ENCODE data around the gene AMN.
A peak's percentile ranks its signal among the peaks of the same experiment; 100 is the strongest.

AMN gene

DNA sequence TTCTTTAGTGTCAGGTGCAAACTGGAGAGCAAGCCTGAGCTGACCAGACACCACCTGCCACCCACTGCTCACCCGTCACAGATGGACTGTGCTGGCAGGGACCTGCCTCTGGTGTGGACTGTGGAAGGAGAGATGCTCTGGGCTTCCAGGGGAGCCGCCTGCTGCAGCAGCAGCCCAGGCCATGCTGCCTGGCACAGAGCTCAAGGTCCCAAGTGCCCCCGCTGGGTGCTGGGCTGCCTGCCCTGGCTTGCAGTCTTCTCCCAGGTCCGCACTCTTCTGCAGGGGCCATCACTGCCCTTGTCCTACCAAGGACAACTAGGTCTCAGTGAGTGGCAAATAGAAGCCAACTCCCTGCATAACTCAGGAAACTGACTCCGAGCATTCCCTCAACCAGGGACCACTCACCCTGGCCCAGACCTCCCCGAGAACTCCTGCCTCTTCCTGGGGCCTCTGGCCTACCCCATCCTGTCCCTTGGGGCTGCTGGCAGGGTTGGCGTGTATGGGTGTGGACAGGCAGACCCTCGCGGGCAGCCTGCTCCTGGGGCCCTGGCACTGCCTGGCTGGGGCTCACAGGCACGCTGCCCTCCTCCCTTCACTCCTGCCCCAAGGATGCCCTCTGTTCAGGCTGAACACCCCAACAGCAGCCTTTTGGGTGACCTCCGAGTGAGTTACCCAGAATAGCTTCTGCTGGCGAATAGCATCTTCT, 9.3 kb downstream of the AMN start:
- DNase-seq (ENCODE audit: low spot score) = peak; percentile 35
- TF ChIP-seq, protein P1, sequence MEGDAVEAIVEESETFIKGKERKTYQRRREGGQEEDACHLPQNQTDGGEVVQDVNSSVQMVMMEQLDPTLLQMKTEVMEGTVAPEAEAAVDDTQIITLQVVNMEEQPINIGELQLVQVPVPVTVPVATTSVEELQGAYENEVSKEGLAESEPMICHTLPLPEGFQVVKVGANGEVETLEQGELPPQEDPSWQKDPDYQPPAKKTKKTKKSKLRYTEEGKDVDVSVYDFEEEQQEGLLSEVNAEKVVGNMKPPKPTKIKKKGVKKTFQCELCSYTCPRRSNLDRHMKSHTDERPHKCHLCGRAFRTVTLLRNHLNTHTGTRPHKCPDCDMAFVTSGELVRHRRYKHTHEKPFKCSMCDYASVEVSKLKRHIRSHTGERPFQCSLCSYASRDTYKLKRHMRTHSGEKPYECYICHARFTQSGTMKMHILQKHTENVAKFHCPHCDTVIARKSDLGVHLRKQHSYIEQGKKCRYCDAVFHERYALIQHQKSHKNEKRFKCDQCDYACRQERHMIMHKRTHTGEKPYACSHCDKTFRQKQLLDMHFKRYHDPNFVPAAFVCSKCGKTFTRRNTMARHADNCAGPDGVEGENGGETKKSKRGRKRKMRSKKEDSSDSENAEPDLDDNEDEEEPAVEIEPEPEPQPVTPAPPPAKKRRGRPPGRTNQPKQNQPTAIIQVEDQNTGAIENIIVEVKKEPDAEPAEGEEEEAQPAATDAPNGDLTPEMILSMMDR (IDR thresholded peaks at IDR 0.05; ENCODE audit: extremely low read depth, insufficient read depth, missing control alignments) = no peak
- in situ Hi-C loops (cut with MboI; ENCODE audit: low pct_unique_long_range_greater_than_20kb, low sequenced_read_pairs, unreplicated experiment) = no loop called here

GRCh38 chr14:102932484-102933248, 10.2 kb downstream of the AMN start:
- DNase-seq (ENCODE audit: low spot score) = no peak
- TF ChIP-seq, protein P1 (IDR thresholded peaks at IDR 0.05; ENCODE audit: extremely low read depth, insufficient read depth, missing control alignments) = no peak
- in situ Hi-C loops (cut with MboI; ENCODE audit: low pct_unique_long_range_greater_than_20kb, low sequenced_read_pairs, unreplicated experiment) = no loop called here

GRCh38 chr14:102933618-102934231, 11.3 kb downstream of the AMN start:
- in situ Hi-C loops (cut with MboI; ENCODE audit: low pct_unique_long_range_greater_than_20kb, low sequenced_read_pairs, unreplicated experiment) = no loop called here
- no peak for DNase-seq (ENCODE audit: low spot score)
- TF ChIP-seq, protein P1 (IDR thresholded peaks at IDR 0.05; ENCODE audit: extremely low read depth, insufficient read depth, missing control alignments) = no peak

- TF ChIP-seq, protein P1 (IDR thresholded peaks at IDR 0.05; ENCODE audit: extremely low read depth, insufficient read depth, missing control alignments) = no peak
- in situ Hi-C loops (cut with MboI; ENCODE audit: low pct_unique_long_range_greater_than_20kb, low sequenced_read_pairs, unreplicated experiment) = no loop called here
- DNase-seq (ENCODE audit: low spot score) = no peak
Measured at GRCh38 chr14:102935756-102936155, 13.3 kb downstream of the AMN start.

DNA sequence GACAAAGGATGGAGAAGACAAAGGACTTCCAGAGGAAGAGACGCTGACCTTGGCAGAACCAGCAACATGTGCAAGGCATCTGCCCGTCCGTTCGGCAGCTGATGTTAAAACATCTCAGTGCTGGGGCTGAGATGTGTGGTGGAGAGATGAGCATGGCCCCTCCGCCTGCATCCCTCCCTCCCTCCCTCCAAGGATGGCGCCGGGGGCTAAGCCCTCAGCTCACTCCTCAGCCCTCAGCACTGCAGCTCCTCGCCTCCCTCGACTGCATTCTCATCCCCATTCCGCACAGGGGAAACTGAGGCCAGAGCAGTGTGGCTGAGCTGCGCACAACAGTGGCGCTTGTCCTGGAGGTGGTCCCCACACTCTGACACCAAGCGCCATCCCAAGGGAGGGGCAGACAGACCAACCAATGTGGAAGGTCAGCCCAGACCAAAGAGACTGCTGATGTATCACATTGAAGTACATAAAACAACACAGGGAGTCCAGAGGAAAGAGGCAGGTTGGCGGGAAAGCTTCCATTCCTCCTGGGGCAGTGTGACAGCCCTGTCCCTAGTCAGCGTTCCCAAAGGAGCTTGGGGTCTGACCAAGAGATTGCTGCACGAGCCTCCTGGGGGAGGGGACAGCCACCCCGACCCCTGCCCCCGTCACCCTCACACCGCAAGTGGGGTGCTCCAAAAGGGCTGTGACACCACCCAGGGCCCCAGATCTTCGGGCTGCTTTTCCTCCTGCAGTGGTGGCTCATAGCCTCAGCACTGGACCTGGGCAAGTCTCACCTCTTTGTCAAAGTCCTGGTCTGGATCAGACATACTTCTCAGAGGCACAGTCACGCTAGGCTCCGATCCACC, 15.1 kb downstream of the AMN start:
- in situ Hi-C loops (cut with MboI; ENCODE audit: low pct_unique_long_range_greater_than_20kb, low sequenced_read_pairs, unreplicated experiment) = no loop called here
- TF ChIP-seq, protein P1 (IDR thresholded peaks at IDR 0.05; ENCODE audit: extremely low read depth, insufficient read depth, missing control alignments) = no peak
- no peak for DNase-seq (ENCODE audit: low spot score)

- TF ChIP-seq, protein P1 (IDR thresholded peaks at IDR 0.05; ENCODE audit: extremely low read depth, insufficient read depth, missing control alignments) = no peak
- DNase-seq (ENCODE audit: low spot score) = no peak
- in situ Hi-C loops (cut with MboI; ENCODE audit: low pct_unique_long_range_greater_than_20kb, low sequenced_read_pairs, unreplicated experiment) = no loop called here
Measured at GRCh38 chr14:102938191-102938590, 15.7 kb downstream of the AMN start.
